ENCODE results near the gene FAM180B.
"Not testable (repeated sequence)": the region's sequence is repeated elsewhere in the genome, so short reads cannot be mapped to it uniquely, and the experiment has no call there.

The FAM180B gene

GRCh38 chr11:47586098-47586855, at the start of gene FAM180B:
Gene FAM180B (plus strand): TSS chr11:47586678. CDS start chr11:47586769, 91 bp downstream.
- DNase-seq (ENCODE audit: low read depth in 3 of 3), result no peak

GRCh38 chr11:47536915-47537314, 49.6 kb upstream of the FAM180B start:
- no peak for DNase-seq (ENCODE audit: low read depth in 3 of 3)

GRCh38 chr11:47538741-47539565, 47.5 kb upstream of the FAM180B start:
- no peak for DNase-seq (ENCODE audit: low read depth in 3 of 3)

- DNase-seq (ENCODE audit: low read depth in 3 of 3), result no peak
Measured at GRCh38 chr11:47539681-47540039, 46.8 kb upstream of the FAM180B start.

GRCh38 chr11:47541070-47541469, 45.4 kb upstream of the FAM180B start:
- no peak for DNase-seq (ENCODE audit: low read depth in 3 of 3)

GRCh38 chr11:47545298-47545697, 41.2 kb upstream of the FAM180B start:
- no peak for DNase-seq (ENCODE audit: low read depth in 3 of 3)

- not testable (repeated sequence) for DNase-seq (ENCODE audit: low read depth in 3 of 3)
Measured at GRCh38 chr11:47546274-47546673, 40.2 kb upstream of the FAM180B start.

GRCh38 chr11:47550288-47551047, 36.0 kb upstream of the FAM180B start:
- no peak for DNase-seq (ENCODE audit: low read depth in 3 of 3)

- DNase-seq (ENCODE audit: low read depth in 3 of 3), result no peak
Measured at GRCh38 chr11:47551086-47551485, 35.4 kb upstream of the FAM180B start.

- DNase-seq (ENCODE audit: low read depth in 3 of 3), result no peak
Measured at GRCh38 chr11:47552056-47552565, 34.4 kb upstream of the FAM180B start.

- DNase-seq (ENCODE audit: low read depth in 3 of 3), result peak; percentile 84 to 87 (median 86)
Measured at GRCh38 chr11:47552566-47553405, 33.7 kb upstream of the FAM180B start, which contains the start of gene CELF1. Gene CELF1 (minus strand): TSS chr11:47553132. CDS start chr11:47499523, 53,609 bp downstream.

GRCh38 chr11:47553406-47553743, 33.1 kb upstream of the FAM180B start:
- DNase-seq (ENCODE audit: low read depth in 3 of 3), result no peak

GRCh38 chr11:47557004-47557403, 29.5 kb upstream of the FAM180B start:
- DNase-seq (ENCODE audit: low read depth in 3 of 3), result not testable (repeated sequence)

GRCh38 chr11:47558695-47559094, 27.8 kb upstream of the FAM180B start:
- no peak for DNase-seq (ENCODE audit: low read depth in 3 of 3)

GRCh38 chr11:47560426-47560825, 26.1 kb upstream of the FAM180B start:
- no peak for DNase-seq (ENCODE audit: low read depth in 3 of 3)

GRCh38 chr11:47562393-47562792, 24.1 kb upstream of the FAM180B start:
- DNase-seq (ENCODE audit: low read depth in 3 of 3), result not testable (repeated sequence)

- DNase-seq (ENCODE audit: low read depth in 3 of 3), result not testable (repeated sequence)
Measured at GRCh38 chr11:47564366-47564765, 22.1 kb upstream of the FAM180B start.

- DNase-seq (ENCODE audit: low read depth in 3 of 3), result no peak
Measured at GRCh38 chr11:47564933-47565339, 21.5 kb upstream of the FAM180B start.

GRCh38 chr11:47565340-47566148, 20.9 kb upstream of the FAM180B start, which contains the start of gene PTPMT1:
Gene PTPMT1 (plus strand): TSS chr11:47565599. CDS start chr11:47565623, 24 bp downstream.
- peak; percentile 18 to 50 (median 23) for DNase-seq (ENCODE audit: low read depth in 3 of 3)

GRCh38 chr11:47566149-47566698, 20.3 kb upstream of the FAM180B start:
- DNase-seq (ENCODE audit: low read depth in 3 of 3), result no peak
